Adipocyte (in vitro differentiated cells): ENCODE data around the gene MRPL44.
"Not testable (repeated sequence)": the region's sequence is repeated elsewhere in the genome, so short reads cannot be mapped to it uniquely, and the experiment has no call there.

Source experiments
- DNase-seq: peaks from one replicate; pipeline ENCODE4 v3.0.0-alpha.2; 2015; ENCODE audit warnings: low read depth
- H3K27me3 ChIP-seq: replicated peaks from 2 replicates; pipeline ENCODE4 v1.7.0; 2013; ENCODE audit warnings: mild to moderate bottlenecking, low read length, moderate library complexity; ENCODE audit not compliant: control insufficient read depth, insufficient read depth
- H3K36me3 ChIP-seq: 2 replicates; pipeline ENCODE4 v1.7.0; 2013; ENCODE audit warnings: low read length, mild to moderate bottlenecking, moderate library complexity; ENCODE audit not compliant: control insufficient read depth, insufficient read depth, severe bottlenecking
- H3K4me1 ChIP-seq: 2 replicates; pipeline ENCODE4 v1.7.0; 2013; ENCODE audit warnings: mild to moderate bottlenecking, low read length, moderate library complexity; ENCODE audit not compliant: control insufficient read depth, insufficient read depth
- H3K4me3 ChIP-seq: 2 replicates; pipeline ENCODE4 v1.7.0; 2013; ENCODE audit warnings: mild to moderate bottlenecking, low read length, moderate library complexity
- H3K9ac ChIP-seq: 2 replicates; pipeline ENCODE4 v1.7.0; 2013; ENCODE audit warnings: mild to moderate bottlenecking, low read length, moderate library complexity
- H3K9me3 ChIP-seq: 2 replicates; pipeline ENCODE4 v1.7.0; 2013; ENCODE audit warnings: mild to moderate bottlenecking, low read length, moderate library complexity; ENCODE audit not compliant: control insufficient read depth

The MRPL44 gene

DNA sequence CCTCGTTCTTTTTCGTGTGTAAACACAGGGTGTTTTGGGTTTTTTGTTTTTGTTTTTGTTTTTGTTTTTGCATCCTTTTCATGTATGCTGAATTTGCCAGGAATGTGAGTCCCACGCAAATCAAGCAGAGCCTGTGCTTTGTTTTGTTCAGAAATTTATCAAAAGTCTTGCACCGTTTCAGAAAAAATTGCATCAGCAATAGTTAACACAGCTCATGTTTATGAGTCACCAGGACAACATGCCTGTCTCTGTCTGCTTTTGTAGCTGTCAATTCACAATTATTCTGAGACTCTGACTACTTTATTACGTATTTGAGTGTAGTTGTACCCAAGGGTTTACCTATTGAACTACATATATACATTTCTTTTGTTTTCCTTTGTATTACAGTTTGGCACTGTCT is 38.3 kb downstream of the MRPL44 start:
- DNase-seq = peak; percentile 54
- Histone ChIP-seq H3K9me3 (no peaks in the 10 kb centered on the region), H3K36me3 (peaks cover 33% of the 10 kb centered on the region), H3K4me1 (peaks cover 6% of the 10 kb centered on the region), H3K4me3 (no peak overlapping the region), H3K9ac (no peak overlapping the region), H3K27me3 (no peaks in the 10 kb centered on the region)

- Histone ChIP-seq H3K36me3 (peaks cover 28% of the 10 kb centered on the region), H3K9ac (no peak overlapping the region), H3K9me3 (no peaks in the 10 kb centered on the region), H3K4me1 (peaks cover 6% of the 10 kb centered on the region), H3K4me3 (no peak overlapping the region), H3K27me3 (no peaks in the 10 kb centered on the region)
- DNase-seq = no peak
Measured at GRCh38 chr2:223996391-223996790, 39.1 kb downstream of the MRPL44 start.

- H3K4me1 ChIP-seq = peaks cover 6% of the 10 kb centered on the region
- H3K27me3 ChIP-seq = no peaks in the 10 kb centered on the region
- no peak for DNase-seq
- no peak overlapping the region for H3K4me3 ChIP-seq
- H3K36me3 ChIP-seq = peaks cover 24% of the 10 kb centered on the region
- H3K9me3 ChIP-seq = no peaks in the 10 kb centered on the region
- H3K9ac ChIP-seq = no peak overlapping the region
Measured at GRCh38 chr2:223997938-223998337, 40.7 kb downstream of the MRPL44 start.

- H3K36me3 ChIP-seq = peaks cover 24% of the 10 kb centered on the region
- no peak for DNase-seq
- H3K9me3 ChIP-seq = no peaks in the 10 kb centered on the region
- H3K27me3 ChIP-seq = no peaks in the 10 kb centered on the region
- no peak overlapping the region for H3K4me3 ChIP-seq
- peaks cover 8% of the 10 kb centered on the region for H3K4me1 ChIP-seq
- no peak overlapping the region for H3K9ac ChIP-seq
Measured at GRCh38 chr2:223998948-223999347, 41.7 kb downstream of the MRPL44 start.

DNA sequence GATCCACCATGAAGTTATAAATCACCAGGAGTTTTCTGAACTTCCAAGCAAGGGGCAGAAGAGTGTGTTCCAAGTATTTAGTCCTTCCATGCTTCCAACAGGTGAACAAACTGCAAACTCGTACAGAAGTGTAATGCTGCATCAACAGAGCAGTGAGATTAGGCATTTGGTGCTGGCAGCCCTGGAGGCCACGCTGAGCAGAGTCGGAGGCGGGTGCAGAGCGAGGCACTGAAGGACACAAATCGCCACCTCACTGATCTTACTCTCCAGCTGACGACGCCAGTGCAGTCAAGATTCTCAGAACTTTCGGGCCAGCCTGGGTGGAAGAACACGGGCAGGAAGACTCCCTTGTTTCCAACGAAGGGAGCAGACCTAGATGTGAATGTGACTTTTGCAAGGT is 42.6 kb downstream of the MRPL44 start:
- Histone ChIP-seq H3K9me3 (no peaks in the 10 kb centered on the region), H3K4me1 (peaks cover 13% of the 10 kb centered on the region), H3K27me3 (no peaks in the 10 kb centered on the region), H3K36me3 (peaks cover 24% of the 10 kb centered on the region), H3K9ac (no peak overlapping the region), H3K4me3 (no peak overlapping the region)
- no peak for DNase-seq

DNA sequence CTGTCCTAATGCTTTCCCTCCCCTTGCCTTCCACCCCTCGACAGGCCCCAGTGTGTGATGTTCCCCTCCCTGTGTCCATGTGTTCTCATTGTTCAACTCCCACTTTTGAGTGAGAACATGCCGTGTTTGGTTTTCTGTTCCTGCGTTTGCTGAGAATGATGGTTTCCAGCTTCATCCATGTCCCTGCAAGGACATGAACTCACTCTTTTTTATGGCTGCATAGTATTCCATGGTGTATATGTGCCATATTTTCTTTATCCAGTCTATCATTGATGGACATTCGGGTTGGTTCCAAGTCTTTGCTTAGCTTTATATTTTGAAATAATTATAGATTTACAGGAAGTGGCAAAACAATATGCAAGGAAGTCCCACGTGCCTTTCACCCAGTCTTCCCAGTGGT is 43.4 kb downstream of the MRPL44 start:
- not testable (repeated sequence) for H3K9me3 ChIP-seq, H3K27me3 ChIP-seq, H3K4me3 ChIP-seq, H3K9ac ChIP-seq, DNase-seq
- peaks cover 17% of the 10 kb centered on the region for H3K36me3 ChIP-seq
- peaks cover 15% of the 10 kb centered on the region for H3K4me1 ChIP-seq

- Histone ChIP-seq H3K36me3 (peaks cover 7% of the 10 kb centered on the region), H3K9me3 (no peaks in the 10 kb centered on the region), H3K9ac (peak overlapping the region; percentile 63), H3K4me3 (peak overlapping the region; percentile 25), H3K27me3 (no peaks in the 10 kb centered on the region), H3K4me1 (peaks cover 24% of the 10 kb centered on the region)
- no peak for DNase-seq
Measured at GRCh38 chr2:224004105-224004695, 46.9 kb downstream of the MRPL44 start.

- no peak overlapping the region for H3K4me3 ChIP-seq
- H3K9me3 ChIP-seq = no peaks in the 10 kb centered on the region
- no peak overlapping the region for H3K9ac ChIP-seq
- peaks cover 32% of the 10 kb centered on the region for H3K4me1 ChIP-seq
- DNase-seq = no peak
- H3K36me3 ChIP-seq = peaks cover 6% of the 10 kb centered on the region
- no peaks in the 10 kb centered on the region for H3K27me3 ChIP-seq
Measured at GRCh38 chr2:224008702-224009261, 51.5 kb downstream of the MRPL44 start.

- H3K9me3 ChIP-seq = no peaks in the 10 kb centered on the region
- H3K36me3 ChIP-seq = peaks cover 6% of the 10 kb centered on the region
- peaks cover 22% of the 10 kb centered on the region for H3K4me1 ChIP-seq
- H3K9ac ChIP-seq = no peak overlapping the region
- no peak overlapping the region for H3K4me3 ChIP-seq
- peak; percentile 55 for DNase-seq
- no peaks in the 10 kb centered on the region for H3K27me3 ChIP-seq
Measured at GRCh38 chr2:224009605-224010315, 52.5 kb downstream of the MRPL44 start.

GRCh38 chr2:224011837-224012236 is 54.6 kb downstream of the MRPL44 start:
- Histone ChIP-seq H3K4me1 (peaks cover 20% of the 10 kb centered on the region), H3K4me3 (no peak overlapping the region), H3K9ac (no peak overlapping the region), H3K36me3 (peaks cover 6% of the 10 kb centered on the region), H3K9me3 (no peaks in the 10 kb centered on the region), H3K27me3 (no peaks in the 10 kb centered on the region)
- DNase-seq = no peak

GRCh38 chr2:224014336-224014735 is 57.1 kb downstream of the MRPL44 start:
- H3K9me3 ChIP-seq = no peaks in the 10 kb centered on the region
- H3K9ac ChIP-seq = no peak overlapping the region
- H3K4me3 ChIP-seq = no peak overlapping the region
- peaks cover 6% of the 10 kb centered on the region for H3K36me3 ChIP-seq
- no peak for DNase-seq
- H3K27me3 ChIP-seq = no peaks in the 10 kb centered on the region
- H3K4me1 ChIP-seq = peaks cover 10% of the 10 kb centered on the region
